HCT116 (cell line): ENCODE results near the gene BCR. TPM values are rescaled to one million over a fixed set of nuclear protein-coding genes. Genes with fewer than 3 reads are reported as not detected.

ENCODE experiments used
- ATAC-seq: fragments of 200-7000 bp; cut with Tn5 transposase; 2 replicates; pipeline ENCODE4 v1.9.1; 2020; ENCODE audit warnings: mild to moderate bottlenecking, moderate library complexity
- BruUV-seq: library from RNA; stranded (reverse); fragments of 400-500 nt; replicated peaks from 2 replicates; lab custom pipeline; 2021; lab: Mats Ljungman, UMichigan
- CTCF ChIA-PET: fragments of 300-600 bp; sonication (Branson Sonifier 250); formaldehyde crosslinking; loops from one replicate; lab custom pipeline; 2021; ENCODE audit warnings: antibody characterized with exemption; lab: Charles Lee
- POLR2A ChIA-PET: fragments of 300-600, 350-600 bp; sonication (Branson Sonifier 250); formaldehyde crosslinking; loops from one replicate; lab custom pipeline; 2021; ENCODE audit warnings: antibody characterized with exemption; lab: Charles Lee
- RAD21 ChIA-PET, 2 experiments: fragments of 300-600 bp; sonication (Branson Sonifier 250); formaldehyde crosslinking; loops; one replicate each; lab custom pipeline; 2023; ENCODE audit warnings: low total read pairs in 2 of 2; ENCODE audit not compliant: uncharacterized antibody in 2 of 2, unreplicated experiment in 2 of 2, low non-redundant PET in 1 of 2; lab: Charles Lee
- DNase-seq: peaks from one replicate; pipeline ENCODE4 v3.0.0-alpha.2; 2010; ENCODE audit warnings: low read depth, low spot score
- H2AFZ ChIP-seq: fragments of 200-600 bp; shearing (Covaris generic), sonication (generic); 2 replicates; pipeline ENCODE4 v1.6.1; 2017; ENCODE audit warnings: low read depth, mixed run types, mixed read lengths, antibody characterized with exemption, low read length; ENCODE audit not compliant: poor library complexity, severe bottlenecking
- H3K27ac ChIP-seq: 2 replicates; pipeline ENCODE4 v1.5.1; 2012; ENCODE audit warnings: low read depth, low read length
- H3K27me3 ChIP-seq: fragments of 200-600 bp; sonication (generic); 2 replicates; pipeline ENCODE4 v1.6.1; 2016; ENCODE audit warnings: mixed run types, low read length, mixed read lengths; ENCODE audit not compliant: insufficient read depth
- H3K36me3 ChIP-seq, 2 experiments: fragments of 200-500 bp in 1 of 2; fragments of 200-600 bp in 1 of 2; sonication (Bioruptor generic) in 1 of 2; sonication (generic) in 1 of 2; 2 replicates each; pipeline versions ENCODE4 v1.5.1 to v1.6.1; 2014 to 2016; ENCODE audit warnings: low read length in 2 of 2, inconsistent platforms in 1 of 2, mixed read lengths in 1 of 2, mixed run types in 1 of 2; ENCODE audit not compliant: insufficient read depth in 2 of 2, control insufficient read depth in 1 of 2
- H3K4me1 ChIP-seq, 2 experiments: fragments of 200-600 bp in 1 of 2; sonication (generic) in 1 of 2; 2 replicates each; pipeline versions ENCODE4 v1.5.1 to v1.6.1; 2012 to 2017; ENCODE audit warnings: low read length in 2 of 2, inconsistent platforms in 1 of 2, mild to moderate bottlenecking in 1 of 2, mixed read lengths in 1 of 2, mixed run types in 1 of 2, moderate library complexity in 1 of 2; ENCODE audit not compliant: insufficient read depth in 2 of 2, control insufficient read depth in 1 of 2
- H3K4me2 ChIP-seq: fragments of 200-600 bp; sonication (generic); 2 replicates; pipeline ENCODE4 v1.6.1; 2017; ENCODE audit warnings: mixed run types, low read length, mixed read lengths
- H3K4me3 ChIP-seq, 2 experiments: fragments of 200-600 bp in 1 of 2; sonication (generic) in 1 of 2; replicated peaks in 1 of 2; 2 replicates each; pipeline ENCODE4 v1.5.1; 2011 to 2016; ENCODE audit warnings: low read length in 2 of 2, control low read depth in 1 of 2, low read depth in 1 of 2, mild to moderate bottlenecking in 1 of 2, mixed read lengths in 1 of 2, mixed run types in 1 of 2
- H3K79me2 ChIP-seq: fragments of 200-600 bp; sonication (generic); 2 replicates; pipeline ENCODE4 v1.6.1; 2017; ENCODE audit warnings: mild to moderate bottlenecking, mixed run types, low read length, moderate library complexity, mixed read lengths; ENCODE audit not compliant: insufficient read depth
- H3K9ac ChIP-seq: fragments of 200-600 bp; sonication (generic); 2 replicates; pipeline ENCODE4 v1.6.1; 2016; ENCODE audit warnings: low read length, mixed read lengths
- H3K9me2 ChIP-seq: fragments of 200-600 bp; sonication (generic), shearing (Covaris generic); 2 replicates; pipeline ENCODE4 v1.6.1; 2017; ENCODE audit warnings: mixed run types, mild to moderate bottlenecking, moderate library complexity; ENCODE audit not compliant: insufficient read depth
- H3K9me3 ChIP-seq, 2 experiments: fragments of 200-500 bp in 1 of 2; fragments of 200-600 bp in 1 of 2; sonication (Bioruptor generic) in 1 of 2; sonication (generic) in 1 of 2; 2 replicates each; pipeline ENCODE4 v1.6.1; 2014 to 2017; ENCODE audit warnings: low read length in 2 of 2, mixed read lengths in 2 of 2, inconsistent platforms in 1 of 2, low read depth in 1 of 2, mild to moderate bottlenecking in 1 of 2, mixed run types in 1 of 2, moderate library complexity in 1 of 2; ENCODE audit not compliant: control insufficient read depth in 1 of 2, insufficient read depth in 1 of 2
- H4K20me1 ChIP-seq: fragments of 200-600 bp; sonication (generic), shearing (Covaris generic); 2 replicates; pipeline ENCODE4 v1.6.1; 2017; ENCODE audit warnings: mixed run types, mild to moderate bottlenecking, moderate library complexity; ENCODE audit not compliant: insufficient read depth
- CBX3 ChIP-seq: IDR thresholded peaks from 2 replicates; pipeline ENCODE4 v1.6.1; 2012; ENCODE audit warnings: low read depth
- CEBPB ChIP-seq: IDR thresholded peaks from 2 replicates; pipeline ENCODE4 v1.6.1; 2012; ENCODE audit warnings: low read depth
- ELF1 ChIP-seq: IDR thresholded peaks from 2 replicates; pipeline ENCODE4 v1.6.1; 2012; ENCODE audit warnings: low read depth, borderline replicate concordance
- EZH2 ChIP-seq: fragments of 200-600 bp; sonication (generic); IDR thresholded peaks from 2 replicates; pipeline ENCODE4 v1.6.1; 2017; ENCODE audit warnings: antibody characterized with exemption, mixed run types
- FOSL1 ChIP-seq: IDR thresholded peaks from 2 replicates; pipeline ENCODE4 v1.6.1; 2012; ENCODE audit warnings: low read depth
- JUND ChIP-seq: IDR thresholded peaks from 2 replicates; pipeline ENCODE4 v1.6.1; 2012
- MAX ChIP-seq: IDR thresholded peaks from 2 replicates; pipeline ENCODE4 v1.6.1; 2012
- POLR2A ChIP-seq: IDR thresholded peaks from 2 replicates; pipeline ENCODE4 v1.7.0; 2011; ENCODE audit warnings: borderline replicate concordance; ENCODE audit not compliant: insufficient read depth, insufficient read length; ENCODE audit errors: extremely low read depth
- RAD21 ChIP-seq: IDR thresholded peaks from 2 replicates; pipeline ENCODE4 v1.6.1; 2012; ENCODE audit warnings: low read depth, mild to moderate bottlenecking
- REST ChIP-seq: IDR thresholded peaks from 2 replicates; pipeline ENCODE4 v1.6.1; 2012; ENCODE audit warnings: low read depth
- SIN3A ChIP-seq: IDR thresholded peaks from 2 replicates; pipeline ENCODE4 v1.6.1; 2012; ENCODE audit warnings: low read depth
- SP1 ChIP-seq: IDR thresholded peaks from 2 replicates; pipeline ENCODE4 v1.6.1; 2012; ENCODE audit warnings: low read depth
- SRF ChIP-seq: IDR thresholded peaks from 2 replicates; pipeline ENCODE4 v1.6.1; 2012; ENCODE audit warnings: low read depth
- TCF7L2 ChIP-seq: IDR thresholded peaks from 2 replicates; pipeline ENCODE4 v1.7.0; 2011; ENCODE audit warnings: borderline replicate concordance, inconsistent platforms; ENCODE audit not compliant: insufficient read depth, insufficient read length; ENCODE audit errors: extremely low read depth
- ZBTB33 ChIP-seq: IDR thresholded peaks from 2 replicates; pipeline ENCODE4 v1.6.1; 2011; ENCODE audit warnings: mild to moderate bottlenecking, low read length, moderate library complexity; ENCODE audit not compliant: insufficient replicate concordance; ENCODE audit errors: extremely low read depth
- ZNF274 ChIP-seq: fragments of 200-500 bp; sonication (Bioruptor generic); IDR thresholded peaks from 2 replicates; pipeline ENCODE4 v1.6.1; 2014; ENCODE audit warnings: mild to moderate bottlenecking, low read depth, low read length, inconsistent platforms
- intact Hi-C: fragments of 100-400 bp; cut with micrococcal nuclease; formaldehyde crosslinking; loops from 2 replicates; pipeline ENCODE4 v1.10.0; 2022
- total RNA-seq: library from RNA; stranded (reverse); gene quantifications from one replicate; pipeline ENCODE4 v1.2.1, GENCODE V29; 2021; ENCODE audit not compliant: unreplicated experiment

The BCR gene
- total RNA-seq, 1 experiment from 2014 or later: 39.7 TPM

DNA sequence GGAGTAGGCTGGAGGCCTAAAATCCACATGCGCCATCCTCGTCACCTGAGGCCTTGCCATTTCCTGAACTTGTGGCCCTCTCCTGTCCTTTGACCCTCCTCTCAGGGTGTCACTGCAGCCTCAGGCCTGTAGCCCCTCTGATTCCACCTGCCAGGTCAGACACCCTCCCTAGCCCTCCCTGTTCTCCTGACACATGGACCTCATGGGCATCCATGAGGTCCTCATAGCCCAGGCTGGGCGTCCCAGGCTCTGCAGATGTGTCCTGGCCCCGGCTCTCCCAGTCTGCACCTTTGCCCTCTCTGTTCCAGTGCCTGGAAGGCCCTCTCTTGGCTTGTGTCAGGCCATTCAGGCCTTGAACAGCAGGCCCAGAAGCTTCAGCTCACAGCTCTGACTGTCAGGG is 19.3 kb upstream of the BCR start:
- no peak overlapping the region for H3K27ac ChIP-seq
- POLR2A ChIA-PET: no interaction called here
- no peak for TF ChIP-seq SP1
- TF ChIP-seq CEBPB: no peak
- TF ChIP-seq CBX3: no peak
- no peak for TF ChIP-seq MAX
- TF ChIP-seq REST: no peak
- TF ChIP-seq EZH2: no peak
- TF ChIP-seq FOSL1: no peak
- TF ChIP-seq ZNF274: no peak
- TF ChIP-seq SRF: no peak
- TF ChIP-seq SIN3A: no peak
- no peak for TF ChIP-seq TCF7L2
- TF ChIP-seq POLR2A: no peak
- no peak for TF ChIP-seq ELF1
- no peak for TF ChIP-seq RAD21
- no peak for TF ChIP-seq JUND
- TF ChIP-seq ZBTB33: no peak

More for the DNA sequence above, 19.3 kb upstream of the BCR start:
- Histone ChIP-seq H4K20me1 (no peaks in the 10 kb centered on the region), H3K4me3 (no peak overlapping the region), H3K4me1 (no peaks in the 10 kb centered on the region), H3K4me2 (no peak overlapping the region), H3K36me3 (no peaks in the 10 kb centered on the region), H3K79me2 (no peaks in the 10 kb centered on the region), H3K9me2 (no peaks in the 10 kb centered on the region), H2AFZ (no peak overlapping the region), H3K27me3 (no peaks in the 10 kb centered on the region), H3K9ac (no peak overlapping the region), H3K9me3 (no peaks in the 10 kb centered on the region)
- RAD21 ChIA-PET: no interaction called here
- CTCF ChIA-PET: no interaction called here
- ATAC-seq (no peak), DNase-seq (no peak)
- BruUV-seq: no TSS peak
- intact Hi-C loops: no loop called here
